Lower leg skin (tissue), 3 donors: ENCODE data around the gene MINDY4.

Source experiments
- CTCF ChIP-seq, 3 donors: fragments of 450-650 bp; IDR thresholded peaks; one replicate each; pipeline ENCODE4 v1.5.1; 2016; ENCODE audit warnings: antibody characterized with exemption in 3 of 3, mild to moderate bottlenecking in 3 of 3, moderate library complexity in 2 of 3
- POLR2A ChIP-seq, 2 donors: fragments of 450-650 bp; IDR thresholded peaks; one replicate each; pipeline ENCODE4 v1.6.1; 2016 to 2017; ENCODE audit warnings: antibody characterized with exemption in 2 of 2, mild to moderate bottlenecking in 1 of 2, moderate library complexity in 1 of 2

GRCh38 chr7:30750010-30750409 is 21.2 kb upstream of the MINDY4 start:
- TF ChIP-seq CTCF (IDR thresholded peaks at IDR 0.05) = no peak
- TF ChIP-seq POLR2A (IDR thresholded peaks at IDR 0.05) = no peak
